Progenitor cell of endocrine pancreas (in vitro differentiated cells): ENCODE data around the gene TMEM106B. TPM values are rescaled to one million over a fixed set of nuclear protein-coding genes. Genes with fewer than 3 reads are reported as not detected.

Experiments used
- DNase-seq: peaks from one replicate; pipeline ENCODE4 v3.0.0; 2021; ENCODE audit warnings: low spot score; ENCODE audit not compliant: unreplicated experiment
- H3K27ac Mint-ChIP-seq: 2 replicates; pipeline ENCODE4 v1.8.0; 2021; ENCODE audit warnings: mild to moderate bottlenecking, moderate library complexity, mixed read lengths
- H3K27me3 Mint-ChIP-seq: 2 replicates; pipeline ENCODE4 v1.8.0; 2021; ENCODE audit warnings: mixed read lengths
- H3K36me3 Mint-ChIP-seq: 2 replicates; pipeline ENCODE4 v1.8.0; 2022; ENCODE audit warnings: mixed read lengths; ENCODE audit not compliant: insufficient read depth
- H3K4me1 Mint-ChIP-seq: 2 replicates; pipeline ENCODE4 v1.8.0; 2021; ENCODE audit warnings: low read depth, mixed read lengths
- H3K4me3 Mint-ChIP-seq: 2 replicates; pipeline ENCODE4 v1.8.0; 2021; ENCODE audit warnings: low read depth, mild to moderate bottlenecking, moderate library complexity, mixed read lengths
- H3K9me3 Mint-ChIP-seq: 2 replicates; pipeline ENCODE4 v1.8.0; 2021; ENCODE audit warnings: low read depth, mixed read lengths
- total RNA-seq: library from RNA; stranded (reverse); gene quantifications from 2 replicates; pipeline ENCODE4 v1.2.1, GENCODE V29; 2021
- TF ChIP-seq, protein P1 (sequence below): fragments of 200-600 bp; sonication (generic); IDR thresholded peaks from one replicate; pipeline ENCODE4 v1.5.0; 2021; ENCODE audit warnings: antibody characterized with exemption, mild to moderate bottlenecking; ENCODE audit not compliant: unreplicated experiment

TMEM106B gene
- total RNA-seq, 1 donor from 2014 or later: 39.3 TPM

DNA sequence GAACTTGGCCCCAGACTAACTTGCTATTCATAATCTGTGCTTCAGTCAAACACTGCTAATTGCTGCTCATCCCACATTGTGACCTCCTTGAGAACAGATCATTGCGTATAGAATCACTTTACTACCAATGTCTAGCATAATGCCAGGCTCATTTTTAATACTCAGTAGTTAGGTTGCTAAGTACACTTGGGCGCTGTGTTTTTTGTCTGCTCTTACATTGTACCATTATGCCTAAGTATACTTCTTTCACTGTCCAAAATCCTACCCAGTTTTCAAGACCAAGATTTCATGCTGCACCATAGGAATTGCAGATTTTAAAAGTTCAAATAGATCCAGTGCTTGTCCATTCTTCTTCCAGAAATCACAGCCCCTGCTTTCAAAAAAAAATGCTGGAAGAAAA, 32.8 kb upstream of the TMEM106B start:
- TF ChIP-seq, protein P1, sequence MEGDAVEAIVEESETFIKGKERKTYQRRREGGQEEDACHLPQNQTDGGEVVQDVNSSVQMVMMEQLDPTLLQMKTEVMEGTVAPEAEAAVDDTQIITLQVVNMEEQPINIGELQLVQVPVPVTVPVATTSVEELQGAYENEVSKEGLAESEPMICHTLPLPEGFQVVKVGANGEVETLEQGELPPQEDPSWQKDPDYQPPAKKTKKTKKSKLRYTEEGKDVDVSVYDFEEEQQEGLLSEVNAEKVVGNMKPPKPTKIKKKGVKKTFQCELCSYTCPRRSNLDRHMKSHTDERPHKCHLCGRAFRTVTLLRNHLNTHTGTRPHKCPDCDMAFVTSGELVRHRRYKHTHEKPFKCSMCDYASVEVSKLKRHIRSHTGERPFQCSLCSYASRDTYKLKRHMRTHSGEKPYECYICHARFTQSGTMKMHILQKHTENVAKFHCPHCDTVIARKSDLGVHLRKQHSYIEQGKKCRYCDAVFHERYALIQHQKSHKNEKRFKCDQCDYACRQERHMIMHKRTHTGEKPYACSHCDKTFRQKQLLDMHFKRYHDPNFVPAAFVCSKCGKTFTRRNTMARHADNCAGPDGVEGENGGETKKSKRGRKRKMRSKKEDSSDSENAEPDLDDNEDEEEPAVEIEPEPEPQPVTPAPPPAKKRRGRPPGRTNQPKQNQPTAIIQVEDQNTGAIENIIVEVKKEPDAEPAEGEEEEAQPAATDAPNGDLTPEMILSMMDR: no peak
- H3K9me3 Mint-ChIP-seq: no peaks in the 10 kb centered on the region
- H3K4me1 Mint-ChIP-seq: peaks cover 11% of the 10 kb centered on the region
- DNase-seq: no peak
- peaks cover 21% of the 10 kb centered on the region for H3K27me3 Mint-ChIP-seq
- H3K27ac Mint-ChIP-seq: no peak overlapping the region
- no peaks in the 10 kb centered on the region for H3K36me3 Mint-ChIP-seq
- H3K4me3 Mint-ChIP-seq: no peak overlapping the region

DNA sequence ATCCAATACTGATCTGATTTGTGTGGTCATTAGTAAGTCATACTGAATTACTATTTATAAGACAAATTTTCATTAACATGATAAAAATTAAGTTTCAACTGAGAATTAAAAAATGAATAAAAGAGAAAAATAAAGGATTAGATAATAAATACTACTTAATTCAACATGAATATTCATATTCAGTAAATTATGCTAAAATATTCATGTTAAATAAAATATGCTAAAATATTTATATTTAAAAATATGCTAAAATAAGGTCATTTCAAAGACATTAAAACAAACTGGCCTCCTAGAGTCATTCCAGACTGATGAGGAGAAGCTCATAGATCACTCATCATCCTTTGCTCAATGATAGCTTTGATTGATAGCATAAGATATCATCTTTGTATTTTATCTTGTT, 16.7 kb upstream of the TMEM106B start:
- Mint-ChIP-seq H3K36me3 (no peaks in the 10 kb centered on the region), H3K27me3 (peaks cover 30% of the 10 kb centered on the region), H3K27ac (no peak overlapping the region), H3K9me3 (no peaks in the 10 kb centered on the region), H3K4me3 (no peak overlapping the region), H3K4me1 (no peaks in the 10 kb centered on the region)
- TF ChIP-seq, protein P1: no peak
- no peak for DNase-seq

DNA sequence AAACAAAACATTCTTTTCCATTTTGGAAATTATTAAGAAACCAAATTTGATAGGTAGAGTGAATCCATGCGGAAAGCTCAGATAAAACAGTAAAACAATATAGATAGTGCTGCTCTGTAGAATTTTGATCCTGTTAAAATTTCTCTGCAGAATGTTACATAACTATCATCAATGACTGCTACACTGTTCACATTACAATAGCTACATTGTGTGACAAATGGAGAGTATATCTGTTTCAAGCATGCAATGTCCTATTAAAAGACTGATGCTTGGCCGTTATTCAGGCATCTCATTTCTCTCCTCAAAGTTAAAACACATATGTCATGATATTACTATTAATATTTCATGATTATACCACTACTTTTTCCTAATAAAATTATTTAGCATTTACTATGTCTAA, 14.7 kb upstream of the TMEM106B start:
- Mint-ChIP-seq H3K27me3 (peaks cover 13% of the 10 kb centered on the region), H3K27ac (no peak overlapping the region), H3K4me3 (no peak overlapping the region), H3K4me1 (no peaks in the 10 kb centered on the region), H3K36me3 (no peaks in the 10 kb centered on the region), H3K9me3 (no peaks in the 10 kb centered on the region)
- TF ChIP-seq, protein P1: no peak
- DNase-seq: no peak

DNA sequence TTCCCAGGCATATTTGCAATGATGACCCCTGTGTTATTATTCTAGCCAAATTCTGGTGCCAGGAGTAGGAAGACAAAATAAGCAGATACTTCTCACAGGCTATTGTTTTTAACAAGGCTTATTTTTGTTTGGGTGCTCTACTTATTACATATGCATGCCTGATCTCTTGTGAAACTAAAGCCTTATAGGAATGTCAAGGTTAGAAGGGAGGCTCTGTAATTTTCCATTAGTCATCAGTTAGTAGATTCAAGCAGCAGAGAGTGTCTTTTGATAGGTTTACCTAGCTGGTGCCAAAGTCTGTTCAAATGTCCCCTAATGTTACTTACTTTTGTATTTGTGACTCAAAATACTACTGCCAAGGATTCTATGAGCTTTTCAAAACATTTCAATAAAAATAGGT, 11.7 kb upstream of the TMEM106B start:
- TF ChIP-seq, protein P1: no peak
- H3K4me3 Mint-ChIP-seq: no peak overlapping the region

DNA sequence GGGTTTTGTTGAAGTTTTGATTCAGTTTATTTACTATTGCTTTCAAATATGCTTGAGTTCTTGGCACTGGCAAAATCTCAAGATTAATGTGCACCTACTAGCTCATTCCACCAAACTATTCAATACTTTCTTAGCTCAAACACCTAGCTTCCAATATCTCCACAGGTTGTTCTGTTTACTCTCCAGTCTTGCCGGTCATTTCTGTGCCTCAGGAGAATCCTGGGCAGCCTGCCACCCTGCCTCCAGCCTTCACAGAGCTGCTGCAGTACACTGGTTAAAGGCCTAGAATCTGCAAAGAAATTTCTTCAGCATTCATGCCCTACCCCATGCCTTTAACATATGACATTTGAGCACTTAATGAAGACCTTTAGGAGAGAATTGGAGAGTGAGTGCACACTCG, 4.0 kb upstream of the TMEM106B start:
- no peak for DNase-seq

More for the DNA sequence above, 11.7 kb upstream of the TMEM106B start:
- Mint-ChIP-seq H3K9me3 (no peaks in the 10 kb centered on the region), H3K4me1 (no peaks in the 10 kb centered on the region), H3K36me3 (no peaks in the 10 kb centered on the region), H3K27me3 (peaks cover 3% of the 10 kb centered on the region), H3K27ac (no peak overlapping the region)
- DNase-seq: no peak

More for the DNA sequence above, 4.0 kb upstream of the TMEM106B start:
- Mint-ChIP-seq H3K27me3 (peaks cover 21% of the 10 kb centered on the region), H3K9me3 (no peaks in the 10 kb centered on the region), H3K27ac (no peak overlapping the region), H3K4me1 (peaks cover 7% of the 10 kb centered on the region), H3K4me3 (no peak overlapping the region), H3K36me3 (no peaks in the 10 kb centered on the region)
- TF ChIP-seq, protein P1: no peak
